DND-41 (cell line): ENCODE results near the gene NMNAT2.

Source experiments
- EZH2 ChIP-seq: IDR thresholded peaks from 3 replicates; pipeline ENCODE4 v1.6.1; 2012; ENCODE audit warnings: borderline replicate concordance, low read depth, mild to moderate bottlenecking, moderate library complexity, low read length, inconsistent platforms; ENCODE audit not compliant: severe bottlenecking
- TF ChIP-seq, protein P1 (sequence below): IDR thresholded peaks from 2 replicates; pipeline ENCODE4 v1.5.1; 2012; ENCODE audit warnings: borderline replicate concordance, low read length, moderate library complexity, mild to moderate bottlenecking; ENCODE audit not compliant: poor library complexity, severe bottlenecking; ENCODE audit errors: extremely low read depth

- TF ChIP-seq, protein P1, sequence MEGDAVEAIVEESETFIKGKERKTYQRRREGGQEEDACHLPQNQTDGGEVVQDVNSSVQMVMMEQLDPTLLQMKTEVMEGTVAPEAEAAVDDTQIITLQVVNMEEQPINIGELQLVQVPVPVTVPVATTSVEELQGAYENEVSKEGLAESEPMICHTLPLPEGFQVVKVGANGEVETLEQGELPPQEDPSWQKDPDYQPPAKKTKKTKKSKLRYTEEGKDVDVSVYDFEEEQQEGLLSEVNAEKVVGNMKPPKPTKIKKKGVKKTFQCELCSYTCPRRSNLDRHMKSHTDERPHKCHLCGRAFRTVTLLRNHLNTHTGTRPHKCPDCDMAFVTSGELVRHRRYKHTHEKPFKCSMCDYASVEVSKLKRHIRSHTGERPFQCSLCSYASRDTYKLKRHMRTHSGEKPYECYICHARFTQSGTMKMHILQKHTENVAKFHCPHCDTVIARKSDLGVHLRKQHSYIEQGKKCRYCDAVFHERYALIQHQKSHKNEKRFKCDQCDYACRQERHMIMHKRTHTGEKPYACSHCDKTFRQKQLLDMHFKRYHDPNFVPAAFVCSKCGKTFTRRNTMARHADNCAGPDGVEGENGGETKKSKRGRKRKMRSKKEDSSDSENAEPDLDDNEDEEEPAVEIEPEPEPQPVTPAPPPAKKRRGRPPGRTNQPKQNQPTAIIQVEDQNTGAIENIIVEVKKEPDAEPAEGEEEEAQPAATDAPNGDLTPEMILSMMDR: no peak
- TF ChIP-seq EZH2: no peak
Observed at GRCh38 chr1:183466781-183467180, 48.6 kb upstream of the NMNAT2 start.
